ENCODE measurements around the gene CCER1.

Gene CCER1

DNA sequence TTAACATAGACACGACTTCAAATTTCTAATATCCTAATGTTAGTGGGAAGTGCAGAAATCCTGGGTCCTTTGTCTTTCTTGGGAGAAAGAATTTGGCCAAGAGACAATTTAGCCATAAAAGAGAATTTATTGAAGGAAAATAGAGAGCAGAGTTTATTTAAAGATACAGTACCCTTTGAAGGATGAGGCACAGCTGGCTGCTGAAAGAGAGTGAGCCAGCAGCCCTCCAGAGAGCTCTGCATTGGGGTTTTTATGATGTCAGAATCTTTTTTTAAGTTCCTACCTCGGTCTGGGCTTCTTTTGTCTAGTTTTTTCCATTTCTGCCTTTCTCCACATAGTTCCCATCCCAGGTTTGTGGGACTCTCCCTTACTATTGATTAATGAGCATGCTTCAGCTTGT lies 37.5 kb downstream of the CCER1 start:
- Histone ChIP-seq H3K9me3 (ENCODE audit: insufficient read depth, low read length, severe bottlenecking) (no peaks in the 10 kb centered on the region), H3K9ac (ENCODE audit: low read depth, low read length) (no peak overlapping the region), H4K20me1 (ENCODE audit: insufficient read depth, low read length) (no peaks in the 10 kb centered on the region), H3K4me3 (ENCODE audit: low read depth in 1 of 2, low read length in 2 of 2) (no peak overlapping the region), H3K4me2 (ENCODE audit: insufficient read depth, low read length) (no peak overlapping the region), H2AFZ (ENCODE audit: low read depth, low read length) (no peak overlapping the region), H3K79me2 (ENCODE audit: insufficient read depth, low read length) (no peaks in the 10 kb centered on the region), H3K27me3 (ENCODE audit: insufficient read depth, low read length, poor library complexity) (no peaks in the 10 kb centered on the region), H3K27ac (ENCODE audit: low read length) (no peak overlapping the region), H3K36me3 (ENCODE audit: insufficient read depth, low read length) (no peaks in the 10 kb centered on the region), H3K4me1 (ENCODE audit: insufficient read depth, low read length) (no peaks in the 10 kb centered on the region)
- DNase-seq (no peak), ATAC-seq (ENCODE audit: insufficient read depth, low read depth) (no peak)
- no peak for TF ChIP-seq EZH2 (IDR thresholded peaks at IDR 0.05; ENCODE audit: borderline replicate concordance, low read depth, low read length, severe bottlenecking)
- TF ChIP-seq, protein P1, sequence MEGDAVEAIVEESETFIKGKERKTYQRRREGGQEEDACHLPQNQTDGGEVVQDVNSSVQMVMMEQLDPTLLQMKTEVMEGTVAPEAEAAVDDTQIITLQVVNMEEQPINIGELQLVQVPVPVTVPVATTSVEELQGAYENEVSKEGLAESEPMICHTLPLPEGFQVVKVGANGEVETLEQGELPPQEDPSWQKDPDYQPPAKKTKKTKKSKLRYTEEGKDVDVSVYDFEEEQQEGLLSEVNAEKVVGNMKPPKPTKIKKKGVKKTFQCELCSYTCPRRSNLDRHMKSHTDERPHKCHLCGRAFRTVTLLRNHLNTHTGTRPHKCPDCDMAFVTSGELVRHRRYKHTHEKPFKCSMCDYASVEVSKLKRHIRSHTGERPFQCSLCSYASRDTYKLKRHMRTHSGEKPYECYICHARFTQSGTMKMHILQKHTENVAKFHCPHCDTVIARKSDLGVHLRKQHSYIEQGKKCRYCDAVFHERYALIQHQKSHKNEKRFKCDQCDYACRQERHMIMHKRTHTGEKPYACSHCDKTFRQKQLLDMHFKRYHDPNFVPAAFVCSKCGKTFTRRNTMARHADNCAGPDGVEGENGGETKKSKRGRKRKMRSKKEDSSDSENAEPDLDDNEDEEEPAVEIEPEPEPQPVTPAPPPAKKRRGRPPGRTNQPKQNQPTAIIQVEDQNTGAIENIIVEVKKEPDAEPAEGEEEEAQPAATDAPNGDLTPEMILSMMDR (IDR thresholded peaks at IDR 0.05; ENCODE audit: borderline replicate concordance, extremely low read depth, low read length, poor library complexity, severe bottlenecking): no peak

DNA sequence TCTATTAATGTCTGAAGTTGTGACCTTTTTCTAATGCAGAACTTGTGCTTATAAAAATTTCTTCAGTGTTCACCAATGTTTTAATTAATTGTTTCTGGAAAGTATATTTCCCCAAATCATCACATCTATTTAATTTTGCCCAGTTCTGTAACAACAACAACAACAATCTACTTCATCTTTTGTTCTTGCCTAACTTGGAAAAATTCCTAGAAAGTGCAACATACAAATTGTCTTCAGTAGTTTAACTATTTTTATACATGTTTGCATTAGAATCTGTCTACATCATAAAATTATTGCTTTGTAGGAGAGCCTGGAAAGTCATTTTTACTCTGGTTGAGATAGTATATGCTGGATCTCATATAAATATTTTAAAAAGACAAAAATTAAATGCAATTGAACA lies 38.5 kb downstream of the CCER1 start:
- H4K20me1 ChIP-seq (ENCODE audit: insufficient read depth, low read length): no peaks in the 10 kb centered on the region
- H3K27ac ChIP-seq (ENCODE audit: low read length): no peak overlapping the region
- H3K79me2 ChIP-seq (ENCODE audit: insufficient read depth, low read length): no peaks in the 10 kb centered on the region
- no peaks in the 10 kb centered on the region for H3K4me1 ChIP-seq (ENCODE audit: insufficient read depth, low read length)
- TF ChIP-seq, protein P1 (IDR thresholded peaks at IDR 0.05; ENCODE audit: borderline replicate concordance, extremely low read depth, low read length, poor library complexity, severe bottlenecking): no peak
- no peak for TF ChIP-seq EZH2 (IDR thresholded peaks at IDR 0.05; ENCODE audit: borderline replicate concordance, low read depth, low read length, severe bottlenecking)
- H3K9me3 ChIP-seq (ENCODE audit: insufficient read depth, low read length, severe bottlenecking): no peaks in the 10 kb centered on the region
- H3K4me3 ChIP-seq (ENCODE audit: low read depth in 1 of 2, low read length in 2 of 2): no peak overlapping the region
- ATAC-seq (ENCODE audit: insufficient read depth, low read depth): no peak
- H3K9ac ChIP-seq (ENCODE audit: low read depth, low read length): no peak overlapping the region
- H3K36me3 ChIP-seq (ENCODE audit: insufficient read depth, low read length): no peaks in the 10 kb centered on the region
- DNase-seq: no peak
- H3K27me3 ChIP-seq (ENCODE audit: insufficient read depth, low read length, poor library complexity): no peaks in the 10 kb centered on the region
- no peak overlapping the region for H3K4me2 ChIP-seq (ENCODE audit: insufficient read depth, low read length)
- no peak overlapping the region for H2AFZ ChIP-seq (ENCODE audit: low read depth, low read length)

DNA sequence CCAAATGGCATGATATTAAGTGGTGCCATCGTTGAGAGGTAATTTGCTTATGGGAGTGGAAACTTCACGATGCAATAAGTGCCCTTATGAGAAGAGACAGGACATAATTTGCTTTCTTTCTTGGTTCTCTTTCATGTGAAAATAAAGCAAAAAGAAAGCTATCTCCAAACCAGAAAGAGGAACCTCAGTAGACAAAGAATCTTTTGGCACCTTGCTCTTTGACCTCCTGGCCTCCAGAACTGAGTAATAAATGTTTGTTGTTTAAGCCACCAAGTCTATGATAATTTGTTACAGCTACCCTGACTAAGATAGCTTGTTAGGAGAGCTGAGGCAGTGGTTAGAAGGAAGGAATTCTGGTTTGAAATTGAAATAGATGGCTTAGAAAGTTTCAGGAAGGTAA lies 39.6 kb downstream of the CCER1 start:
- no peaks in the 10 kb centered on the region for H3K27me3 ChIP-seq (ENCODE audit: insufficient read depth, low read length, poor library complexity)
- H3K4me2 ChIP-seq (ENCODE audit: insufficient read depth, low read length): no peak overlapping the region
- no peaks in the 10 kb centered on the region for H3K79me2 ChIP-seq (ENCODE audit: insufficient read depth, low read length)
- H3K27ac ChIP-seq (ENCODE audit: low read length): no peak overlapping the region
- no peaks in the 10 kb centered on the region for H3K9me3 ChIP-seq (ENCODE audit: insufficient read depth, low read length, severe bottlenecking)
- H4K20me1 ChIP-seq (ENCODE audit: insufficient read depth, low read length): no peaks in the 10 kb centered on the region
- no peak overlapping the region for H3K4me3 ChIP-seq (ENCODE audit: low read depth in 1 of 2, low read length in 2 of 2)
- DNase-seq (no peak), ATAC-seq (ENCODE audit: insufficient read depth, low read depth) (no peak)
- H3K9ac ChIP-seq (ENCODE audit: low read depth, low read length): no peak overlapping the region
- no peaks in the 10 kb centered on the region for H3K4me1 ChIP-seq (ENCODE audit: insufficient read depth, low read length)
- H2AFZ ChIP-seq (ENCODE audit: low read depth, low read length): no peak overlapping the region
- H3K36me3 ChIP-seq (ENCODE audit: insufficient read depth, low read length): no peaks in the 10 kb centered on the region
- no peak for TF ChIP-seq EZH2 (IDR thresholded peaks at IDR 0.05; ENCODE audit: borderline replicate concordance, low read depth, low read length, severe bottlenecking)
- TF ChIP-seq, protein P1 (IDR thresholded peaks at IDR 0.05; ENCODE audit: borderline replicate concordance, extremely low read depth, low read length, poor library complexity, severe bottlenecking): no peak

DNA sequence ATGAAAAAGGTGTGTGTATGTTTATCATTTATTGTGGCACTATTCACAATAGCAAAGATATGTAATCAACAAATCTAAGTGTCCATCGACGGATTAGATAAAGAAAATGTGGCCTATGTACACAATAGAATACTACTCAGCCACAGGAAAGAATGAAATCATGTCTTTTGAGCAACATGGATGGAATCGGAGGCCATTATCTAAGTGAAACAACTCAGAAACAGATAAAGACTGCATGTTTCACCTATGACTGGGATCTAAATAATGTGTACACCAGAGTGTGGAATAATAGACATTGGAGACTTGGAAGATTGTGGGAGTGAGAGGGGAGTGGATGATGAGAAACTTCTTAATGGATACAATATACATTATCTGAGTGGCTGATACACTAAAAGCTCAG lies 44.0 kb downstream of the CCER1 start:
- TF ChIP-seq, protein P1 (IDR thresholded peaks at IDR 0.05; ENCODE audit: borderline replicate concordance, extremely low read depth, low read length, poor library complexity, severe bottlenecking): no peak
- TF ChIP-seq EZH2 (IDR thresholded peaks at IDR 0.05; ENCODE audit: borderline replicate concordance, low read depth, low read length, severe bottlenecking): no peak

More for the DNA sequence above, 44.0 kb downstream of the CCER1 start:
- H4K20me1 ChIP-seq (ENCODE audit: insufficient read depth, low read length): no peaks in the 10 kb centered on the region
- H3K36me3 ChIP-seq (ENCODE audit: insufficient read depth, low read length): no peaks in the 10 kb centered on the region
- no peak overlapping the region for H2AFZ ChIP-seq (ENCODE audit: low read depth, low read length)
- H3K9me3 ChIP-seq (ENCODE audit: insufficient read depth, low read length, severe bottlenecking): no peaks in the 10 kb centered on the region
- no peak overlapping the region for H3K27ac ChIP-seq (ENCODE audit: low read length)
- H3K4me1 ChIP-seq (ENCODE audit: insufficient read depth, low read length): no peaks in the 10 kb centered on the region
- DNase-seq (no peak), ATAC-seq (ENCODE audit: insufficient read depth, low read depth) (no peak)
- no peak overlapping the region for H3K9ac ChIP-seq (ENCODE audit: low read depth, low read length)
- no peaks in the 10 kb centered on the region for H3K79me2 ChIP-seq (ENCODE audit: insufficient read depth, low read length)
- H3K27me3 ChIP-seq (ENCODE audit: insufficient read depth, low read length, poor library complexity): no peaks in the 10 kb centered on the region
- H3K4me3 ChIP-seq (ENCODE audit: low read depth in 1 of 2, low read length in 2 of 2): no peak overlapping the region
- H3K4me2 ChIP-seq (ENCODE audit: insufficient read depth, low read length): no peak overlapping the region
